Ammon's horn (tissue), 1 donor: ENCODE data around the gene TOM1L2.

Experiments used
- DNase-seq: peaks from one replicate; pipeline ENCODE4 v3.0.0-alpha.2; 2016; ENCODE audit warnings: low spot score

The TOM1L2 gene

DNA sequence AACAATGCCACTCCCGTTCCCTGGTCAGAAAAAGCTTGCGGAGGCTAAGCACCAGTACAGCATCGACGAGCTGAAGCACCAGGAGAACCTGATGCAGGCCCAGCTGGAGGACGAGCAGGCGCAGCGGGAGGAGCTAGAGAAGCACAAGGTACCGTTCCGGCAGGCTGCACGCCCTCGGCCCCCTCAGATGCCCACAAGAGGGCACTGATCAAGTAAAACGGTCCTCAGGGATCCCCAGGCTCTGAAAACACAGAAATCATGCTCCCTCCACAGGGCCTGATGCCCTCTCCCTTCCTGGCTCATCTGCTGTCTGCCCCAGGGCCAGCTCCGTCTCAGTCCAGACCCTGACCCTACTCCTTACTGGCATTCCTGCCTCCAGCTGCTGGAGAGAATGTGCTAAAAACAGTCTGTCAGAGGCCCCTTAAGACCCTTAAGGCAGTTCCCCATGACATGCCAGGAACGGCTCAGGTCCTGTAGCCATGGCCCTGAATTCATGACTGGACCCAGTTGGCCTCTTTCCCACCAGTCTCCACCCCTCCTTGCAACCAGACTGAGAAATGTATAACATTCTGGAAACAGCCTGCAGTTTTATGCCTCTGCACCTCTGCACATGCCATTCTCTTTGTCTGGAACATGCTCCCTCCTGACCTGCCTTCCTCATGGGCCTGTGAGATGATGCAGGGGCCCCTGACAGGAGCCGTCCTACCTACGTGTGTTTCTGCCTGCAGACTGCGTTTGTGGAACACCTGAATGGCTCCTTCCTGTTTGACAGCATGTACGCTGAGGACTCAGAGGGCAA, 22.3 kb upstream of the TOM1L2 start:
- DNase-seq, result peak; percentile 33

DNA sequence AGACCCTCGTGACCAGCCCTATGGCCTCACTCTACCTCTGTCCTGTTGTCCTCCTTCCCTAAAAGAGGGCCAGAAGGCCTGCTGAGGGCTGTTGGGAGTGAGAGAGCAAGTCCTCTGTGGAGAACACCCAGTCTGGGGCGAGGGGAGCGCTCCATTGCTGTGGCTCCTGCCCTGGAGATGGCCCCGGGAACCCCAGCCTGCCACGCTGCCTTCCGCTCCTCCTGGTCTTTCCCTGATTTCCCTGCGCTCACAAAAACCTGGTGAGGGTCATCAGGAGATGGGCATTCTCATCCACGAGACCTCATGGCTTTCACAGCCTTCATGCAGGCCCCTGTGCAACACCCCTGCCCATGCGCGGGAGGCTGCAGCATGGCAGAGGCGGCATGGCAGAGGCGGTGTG, 21.7 kb upstream of the TOM1L2 start:
- DNase-seq, result no peak

DNA sequence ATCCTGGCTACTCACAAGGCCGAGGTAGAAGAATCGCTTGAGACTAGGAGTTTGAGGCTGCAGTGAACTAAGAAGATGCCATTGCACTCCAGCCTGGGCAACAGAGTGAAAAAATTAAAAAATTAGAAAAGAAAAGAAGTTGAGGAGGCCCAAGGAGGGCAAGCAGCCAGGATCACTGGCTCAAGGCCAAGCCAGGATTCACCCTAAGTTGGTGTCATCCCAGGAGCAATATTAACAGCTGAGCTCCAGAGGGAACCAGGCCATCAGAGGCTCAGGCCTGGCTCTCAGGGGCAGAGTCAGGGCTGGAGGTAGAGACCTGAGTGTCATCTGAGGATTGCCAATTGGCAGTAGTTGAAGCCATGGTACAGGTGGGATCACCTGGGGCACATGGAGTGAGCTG, 21.2 kb upstream of the TOM1L2 start:
- DNase-seq, result no peak

- DNase-seq, result no peak
Observed at GRCh38 chr17:17990282-17990681, 18.1 kb upstream of the TOM1L2 start.

DNA sequence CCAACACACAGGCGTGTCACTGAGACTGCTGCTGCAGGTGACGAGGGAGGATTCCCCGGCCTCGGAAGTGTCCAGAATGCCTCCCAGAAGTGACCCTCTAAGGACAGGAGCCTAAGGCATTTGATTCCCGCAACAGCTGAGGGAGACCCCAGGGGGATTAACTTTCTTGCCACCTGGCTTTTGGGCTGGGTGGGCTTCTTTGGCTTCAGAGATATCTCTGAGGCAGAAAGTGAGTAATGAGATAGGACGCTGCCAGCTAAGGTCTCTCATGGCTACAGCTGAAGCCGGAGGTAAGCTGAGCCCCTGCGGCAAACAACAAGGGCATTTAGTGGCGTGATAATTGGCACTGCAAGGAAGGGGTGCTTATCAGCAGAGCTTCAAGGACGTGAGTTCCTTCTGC, 17.4 kb upstream of the TOM1L2 start:
- DNase-seq, result no peak

- DNase-seq, result no peak
Observed at GRCh38 chr17:17989081-17989480, 16.9 kb upstream of the TOM1L2 start.

DNA sequence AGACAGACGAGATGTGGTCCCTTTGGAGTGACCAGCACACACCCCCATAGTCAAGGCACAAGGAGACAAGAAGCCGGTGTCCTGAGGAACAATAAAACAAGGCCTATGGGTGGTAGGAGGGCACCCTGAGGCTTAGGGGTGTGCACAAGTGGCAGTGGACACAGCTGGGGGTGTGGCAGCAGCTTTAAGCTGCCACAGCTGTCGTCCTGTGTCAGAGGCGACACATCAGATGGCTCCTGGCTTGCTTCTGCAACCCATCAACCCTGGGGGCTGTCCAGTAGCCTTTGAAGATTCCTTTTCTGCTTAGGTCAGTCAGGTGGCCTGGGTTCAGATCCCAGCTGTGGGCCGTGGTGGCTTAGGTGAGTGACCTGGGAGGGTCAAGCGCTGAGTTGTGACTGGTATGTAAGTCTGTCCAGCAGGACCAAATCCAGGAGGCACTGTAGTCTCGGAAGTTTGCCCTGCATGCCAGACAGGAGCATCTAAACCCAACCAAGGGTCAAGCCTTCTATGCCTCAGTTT, 16.3 kb upstream of the TOM1L2 start:
- DNase-seq, result no peak

- no peak for DNase-seq
Observed at GRCh38 chr17:17987901-17988300, 15.7 kb upstream of the TOM1L2 start.

GRCh38 chr17:17987187-17987896, 15.1 kb upstream of the TOM1L2 start:
- DNase-seq, result no peak

- no peak for DNase-seq
Observed at GRCh38 chr17:17985555-17985954, 13.4 kb upstream of the TOM1L2 start.

DNA sequence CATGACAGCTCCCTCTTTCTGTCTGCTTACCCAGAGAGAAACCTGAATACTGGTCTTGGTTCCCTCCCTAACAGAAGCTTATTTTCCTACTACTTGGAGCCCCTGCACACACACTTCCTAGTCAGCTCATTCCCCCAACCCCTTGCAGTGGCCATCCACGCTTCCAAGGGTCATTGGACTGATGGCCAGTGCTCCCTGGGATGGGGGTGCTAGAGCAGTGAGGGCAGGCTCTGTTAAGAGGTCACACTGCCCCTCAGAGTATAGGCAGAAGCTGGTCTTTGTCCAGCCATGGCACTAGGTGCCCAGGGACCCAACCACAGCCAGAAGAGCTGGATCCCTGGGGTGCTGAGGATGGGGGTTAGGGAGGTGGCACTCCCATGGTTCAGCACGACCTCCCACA, 13.0 kb upstream of the TOM1L2 start:
- DNase-seq, result no peak

DNA sequence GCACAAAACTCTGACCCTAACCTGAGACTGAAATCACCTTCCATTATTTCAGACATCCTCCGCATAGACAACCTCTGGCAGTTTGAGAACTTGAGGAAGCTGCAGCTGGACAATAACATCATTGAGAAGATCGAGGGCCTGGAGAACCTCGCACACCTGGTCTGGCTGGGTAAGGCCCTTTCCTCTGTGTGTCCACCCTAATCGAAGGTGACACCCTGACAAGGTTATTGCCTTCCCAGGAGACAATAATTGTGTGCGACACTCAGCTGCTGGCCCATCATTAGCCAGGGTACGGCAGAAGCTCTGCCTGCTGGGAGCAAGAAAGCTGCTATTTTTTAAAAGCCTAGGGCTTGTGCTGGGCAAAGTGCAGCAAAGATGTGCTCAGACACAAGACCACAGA, 11.6 kb upstream of the TOM1L2 start:
- DNase-seq, result no peak

DNA sequence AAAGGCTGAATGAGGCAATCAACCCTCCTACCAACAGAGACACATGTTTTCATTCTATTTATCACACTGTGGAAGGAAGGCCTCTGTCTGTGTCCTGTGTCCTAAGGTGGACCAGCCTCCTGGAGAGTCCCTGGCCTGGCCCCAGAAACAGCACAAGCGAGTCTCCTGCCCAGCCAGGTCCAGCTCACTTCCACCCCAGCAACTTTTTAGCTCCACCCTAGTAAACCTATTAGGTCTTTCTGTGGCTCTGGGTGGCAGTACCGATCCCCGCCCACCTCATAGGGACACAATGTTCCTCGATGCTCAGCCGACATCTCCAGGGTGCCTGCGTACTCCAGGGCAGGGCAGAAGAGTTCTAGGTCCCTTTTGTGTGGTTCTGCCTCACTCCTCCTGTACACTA, 11.2 kb upstream of the TOM1L2 start:
- DNase-seq, result no peak

DNA sequence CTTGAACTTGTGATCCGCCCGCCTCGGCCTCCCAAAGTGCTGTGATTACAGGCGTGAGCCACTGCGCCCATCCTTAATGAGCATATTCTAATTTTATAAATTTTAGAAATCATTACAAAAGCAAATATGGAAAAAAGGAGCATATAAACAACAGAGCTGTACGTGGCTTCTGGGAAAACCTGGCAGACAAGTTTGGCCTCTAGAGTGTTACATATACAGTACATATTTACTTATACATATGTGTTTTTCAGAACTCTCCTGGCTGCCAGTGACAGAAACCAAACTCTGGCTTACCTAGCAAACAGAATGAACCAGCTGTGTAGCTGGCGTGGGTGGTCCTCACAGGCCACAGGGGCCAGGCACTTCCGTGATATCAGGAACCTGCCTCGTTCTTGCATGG, 10.6 kb upstream of the TOM1L2 start:
- no peak for DNase-seq

DNA sequence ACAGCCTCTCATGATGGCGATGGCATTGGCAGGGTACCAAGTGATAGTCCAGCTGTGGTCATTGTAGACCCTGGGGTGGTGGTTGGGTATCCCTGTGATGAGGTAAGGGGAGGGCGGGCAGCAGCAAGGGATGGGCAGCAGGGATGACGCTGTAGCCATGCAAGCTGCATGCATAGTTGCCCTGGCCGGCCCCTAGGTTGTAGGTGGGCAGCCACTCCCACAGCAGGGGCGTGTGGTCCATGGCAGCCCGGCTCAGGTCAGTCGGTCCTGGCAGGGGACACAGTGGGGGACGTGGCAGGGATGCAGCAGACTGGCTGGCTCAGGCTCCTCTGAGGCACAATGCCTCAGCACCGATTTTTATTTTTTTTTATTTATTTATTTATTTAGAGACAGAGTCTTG, 9.1 kb upstream of the TOM1L2 start:
- no peak for DNase-seq

GRCh38 chr17:17979778-17980177, 7.6 kb upstream of the TOM1L2 start:
- DNase-seq, result no peak

DNA sequence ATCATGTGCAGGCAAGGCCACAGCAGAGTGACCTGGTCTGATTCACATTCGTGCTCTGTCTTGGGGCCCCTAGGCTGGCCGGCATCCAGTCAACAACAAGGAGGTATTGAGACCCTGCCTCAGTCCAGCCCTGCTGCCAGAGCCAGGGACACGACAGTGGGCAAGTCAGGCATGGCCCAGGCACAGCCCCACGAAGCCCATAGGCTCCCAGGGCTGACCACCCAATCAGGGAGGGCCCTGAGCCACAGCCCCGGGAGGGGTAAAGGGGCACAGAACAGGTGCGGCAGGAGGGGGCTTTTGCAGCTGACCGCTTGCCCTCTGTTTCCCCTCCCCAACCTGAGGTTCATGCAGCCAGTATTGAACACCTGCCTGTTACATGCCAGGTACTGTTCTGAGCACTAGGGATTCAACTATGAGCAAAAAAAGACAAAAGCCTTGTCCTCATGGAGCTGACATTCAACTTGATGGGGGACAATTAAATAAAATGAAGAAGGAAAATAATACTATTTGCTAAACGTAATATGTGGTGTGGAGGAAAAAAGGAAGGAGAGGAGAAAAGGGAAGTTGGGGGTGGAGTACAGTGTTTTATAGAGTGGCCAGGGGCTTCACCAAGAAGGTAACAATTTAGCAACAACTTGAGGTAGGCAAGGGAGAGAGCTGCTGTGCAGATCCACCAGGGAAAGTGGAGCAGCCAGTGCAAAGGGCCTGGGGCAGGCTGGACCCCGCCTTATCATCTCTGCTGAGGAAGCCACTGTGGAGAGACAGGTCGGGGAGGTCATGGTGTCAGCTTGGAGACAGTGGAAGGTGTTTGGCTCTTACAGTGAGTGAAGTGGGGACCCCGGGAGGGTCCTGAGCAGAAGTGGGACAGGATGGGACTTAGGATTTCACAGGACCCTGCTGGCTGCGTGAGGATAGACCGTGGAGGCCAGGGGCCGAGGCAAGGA, 6.6 kb upstream of the TOM1L2 start:
- no peak for DNase-seq

GRCh38 chr17:17976931-17977570, 4.9 kb upstream of the TOM1L2 start:
- DNase-seq, result no peak

- DNase-seq, result no peak
Observed at GRCh38 chr17:17975436-17975835, 3.2 kb upstream of the TOM1L2 start.

DNA sequence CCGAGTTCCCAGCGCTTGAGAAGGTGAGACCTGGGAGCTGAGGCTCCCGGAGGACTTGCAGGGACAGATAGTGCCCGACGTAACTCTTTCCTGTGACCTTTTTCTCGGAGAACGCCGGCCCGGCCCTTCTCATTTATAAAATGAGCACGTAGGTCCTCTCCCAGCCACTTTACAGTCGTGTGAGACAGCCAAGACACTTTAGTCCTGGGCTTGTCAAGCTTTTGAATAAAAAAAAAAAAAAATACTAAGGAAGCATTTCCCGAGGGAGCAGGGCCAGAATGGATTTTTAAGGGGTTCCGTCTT, 703 bp upstream of the TOM1L2 start:
- DNase-seq, result no peak

GRCh38 chr17:17971431-17972125, 622 bp downstream of the TOM1L2 start:
- peak; percentile 45 for DNase-seq
